IPS-NIHi7 (cell line): ENCODE results near the gene PIK3R6.

Experiments
- DNase-seq: peaks from one replicate; pipeline ENCODE4 v3.0.0; 2012; ENCODE audit warnings: mixed read lengths; ENCODE audit errors: extremely low spot score

The PIK3R6 gene

DNA sequence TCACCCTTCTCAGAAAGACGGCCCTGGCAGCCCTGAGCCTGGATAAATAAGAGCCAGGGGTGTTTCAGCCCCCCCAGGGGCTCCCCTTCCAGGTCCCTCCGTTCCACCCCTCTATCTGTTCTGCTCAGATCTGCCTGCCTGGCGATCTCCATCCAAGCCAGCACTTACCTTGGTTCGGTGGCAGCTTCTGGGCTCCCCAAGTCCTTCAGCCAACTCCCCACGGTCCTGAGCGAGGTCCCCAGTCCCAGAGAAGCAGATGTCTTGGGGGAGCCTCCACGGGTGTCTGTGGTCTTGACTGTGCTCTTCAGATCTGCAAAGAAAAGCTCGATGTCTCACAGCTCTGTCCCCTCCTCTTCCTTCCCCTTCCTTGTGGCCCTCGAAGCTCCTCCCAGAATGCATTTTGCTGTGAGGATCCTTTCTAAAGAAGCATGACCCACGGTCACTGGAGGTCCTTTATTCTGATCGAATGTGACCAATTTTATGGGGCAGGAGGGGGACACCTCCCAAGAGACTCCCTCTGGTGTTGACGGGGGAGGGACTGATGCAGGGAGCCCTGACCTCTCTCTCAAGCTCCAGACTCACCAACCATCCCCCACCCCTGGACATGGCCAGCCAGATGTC lies at the start of gene PIK3R6:
Gene PIK3R6, minus strand, starts transcription at position 314 of the 621 bp plus-strand sequence. CDS start 17,880 bp downstream, outside the sequence.
- DNase-seq: no peak

GRCh38 chr17:8916466-8916865 lies 49.0 kb upstream of the PIK3R6 start:
- no peak for DNase-seq

DNA sequence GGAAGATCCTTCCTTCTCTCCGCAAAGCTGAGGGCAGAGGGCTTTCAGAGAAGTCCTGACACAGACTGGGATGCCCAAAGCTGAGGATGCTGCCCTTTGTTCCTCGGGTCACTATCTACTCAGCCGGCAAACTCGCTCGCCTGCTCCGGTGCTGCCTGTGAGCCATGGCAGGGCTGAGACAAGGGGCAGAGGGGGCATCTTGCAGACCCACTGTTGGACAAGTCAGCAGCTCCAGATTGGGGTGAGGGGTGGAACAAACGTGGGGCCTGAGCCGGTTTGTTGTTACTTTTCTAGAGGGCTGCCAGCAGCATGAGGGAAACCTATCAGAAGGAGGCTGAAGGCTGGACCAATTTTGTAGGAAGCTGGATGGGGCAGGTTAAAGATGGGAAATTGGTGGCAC lies 47.1 kb upstream of the PIK3R6 start:
- no peak for DNase-seq

- DNase-seq: no peak
Measured at GRCh38 chr17:8913879-8914278, 46.4 kb upstream of the PIK3R6 start.

DNA sequence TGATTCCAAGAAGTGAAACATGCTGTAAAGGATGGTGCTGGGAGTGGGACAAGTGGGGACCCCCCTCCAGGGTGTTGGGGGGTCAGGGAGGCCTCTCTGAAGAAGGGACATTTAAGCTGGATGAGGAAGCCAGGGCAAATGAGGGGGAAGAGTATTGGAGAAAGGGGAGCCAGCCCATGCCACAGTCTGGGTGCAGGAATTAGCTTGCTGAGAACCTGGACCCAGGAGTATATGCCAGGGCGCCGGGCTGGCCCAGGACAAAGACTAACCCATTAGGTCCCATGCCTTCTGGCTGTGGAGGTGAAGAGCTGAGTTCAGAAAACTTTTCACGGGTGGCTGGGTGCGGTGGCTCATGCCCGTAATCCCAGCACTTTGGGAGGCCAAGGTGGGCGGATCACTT lies 45.6 kb upstream of the PIK3R6 start:
- no peak for DNase-seq

- DNase-seq: no peak
Measured at GRCh38 chr17:8912084-8912981, 44.9 kb upstream of the PIK3R6 start.

GRCh38 chr17:8910969-8911604 lies 43.6 kb upstream of the PIK3R6 start:
- DNase-seq: no peak

DNA sequence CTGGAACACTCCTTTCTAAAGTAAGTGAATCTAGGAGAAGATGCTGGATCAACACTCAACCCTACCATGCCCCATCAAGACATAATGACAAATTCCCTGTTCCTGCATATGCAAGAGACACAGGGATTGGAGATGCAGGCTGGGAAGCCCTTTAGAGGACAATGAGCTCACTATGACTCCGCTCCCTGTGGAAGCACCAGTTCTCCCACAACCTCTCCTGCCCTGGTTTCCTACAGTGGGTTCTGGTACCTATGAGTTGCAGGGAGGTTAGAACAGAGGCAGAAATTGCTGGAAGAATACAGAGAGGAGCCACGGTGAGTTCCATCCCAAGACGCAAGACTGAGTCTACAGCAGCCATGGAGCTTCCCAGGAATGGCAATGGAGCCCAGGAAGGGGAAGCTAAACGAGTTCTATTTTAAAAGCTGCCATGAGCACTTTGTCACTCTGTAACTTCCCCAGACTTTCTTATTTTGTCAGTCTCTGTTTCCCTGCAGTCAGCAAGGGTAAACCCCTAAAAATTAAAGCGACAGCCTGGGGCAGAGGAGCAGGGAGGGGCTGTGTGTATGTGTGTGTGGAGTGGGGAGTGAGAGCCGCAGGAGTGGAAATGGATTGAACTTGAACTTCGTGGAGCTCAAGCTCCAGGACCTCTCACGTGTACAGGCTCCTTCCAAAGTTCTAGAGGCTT lies 42.3 kb upstream of the PIK3R6 start:
- no peak for DNase-seq

DNA sequence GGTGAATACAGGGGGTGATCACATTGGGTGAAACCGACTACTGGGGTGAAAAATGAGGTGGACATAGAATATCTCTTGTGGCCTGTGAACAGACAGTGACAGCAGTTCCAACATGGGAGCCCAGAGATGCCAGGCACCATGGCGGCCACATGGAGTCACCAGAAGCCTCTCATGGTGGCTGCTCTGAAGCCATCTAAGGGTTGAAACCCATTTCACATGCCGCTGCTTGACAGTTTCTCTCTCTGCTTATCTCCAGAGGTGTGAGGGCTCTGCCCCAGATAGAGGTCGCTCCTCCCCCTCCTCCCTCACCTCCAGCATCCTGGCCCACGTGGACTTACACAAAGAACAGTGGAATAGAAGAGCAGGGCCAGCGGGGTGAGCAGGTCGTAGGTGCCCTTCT lies 37.9 kb upstream of the PIK3R6 start:
- no peak for DNase-seq

GRCh38 chr17:8904686-8905085 lies 37.2 kb upstream of the PIK3R6 start:
- DNase-seq: no peak

GRCh38 chr17:8904201-8904600 lies 36.7 kb upstream of the PIK3R6 start:
- no peak for DNase-seq

GRCh38 chr17:8900626-8901585 lies 33.4 kb upstream of the PIK3R6 start:
- no peak for DNase-seq

DNA sequence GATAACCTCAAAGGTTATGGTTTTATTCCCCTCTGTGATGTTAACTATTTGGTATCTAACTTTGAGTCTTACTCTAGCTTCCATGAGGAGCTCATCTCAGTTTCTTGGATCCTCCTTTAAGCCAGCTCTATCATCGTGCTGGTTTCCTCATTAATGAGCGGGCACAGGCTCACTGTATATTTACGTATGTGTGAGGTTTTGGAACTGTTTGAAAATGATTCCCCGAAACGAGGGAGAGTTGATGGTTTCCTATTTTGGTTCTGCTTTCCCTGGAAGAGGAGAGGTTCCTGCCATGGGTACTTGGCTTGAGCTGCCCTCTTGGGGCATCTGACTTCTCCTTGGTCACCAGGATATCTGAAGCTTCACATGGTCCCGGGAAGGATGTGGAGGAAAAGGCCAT lies 32.7 kb upstream of the PIK3R6 start:
- no peak for DNase-seq

DNA sequence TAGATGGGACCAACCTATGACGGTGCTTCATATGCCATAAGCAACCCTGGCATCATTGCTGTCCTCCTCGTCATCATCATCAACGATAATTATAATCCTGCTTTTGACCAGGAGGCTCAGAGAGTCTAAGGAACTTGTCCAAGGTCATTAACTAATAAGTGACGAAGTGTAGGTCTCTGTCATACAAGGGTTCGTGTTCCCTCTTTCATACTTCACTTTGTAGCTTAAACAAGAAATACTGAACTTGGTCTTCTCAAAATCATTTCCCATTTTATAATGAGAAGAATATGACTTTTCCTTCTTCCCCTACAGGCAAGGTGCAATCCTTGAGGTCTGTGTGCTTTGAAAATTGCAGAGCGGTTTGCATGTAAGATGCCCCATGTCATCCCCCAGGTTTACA lies 31.2 kb upstream of the PIK3R6 start:
- DNase-seq: no peak

GRCh38 chr17:8898126-8898525 lies 30.7 kb upstream of the PIK3R6 start:
- DNase-seq: no peak

- DNase-seq: no peak
Measured at GRCh38 chr17:8896641-8897635, 29.5 kb upstream of the PIK3R6 start.

DNA sequence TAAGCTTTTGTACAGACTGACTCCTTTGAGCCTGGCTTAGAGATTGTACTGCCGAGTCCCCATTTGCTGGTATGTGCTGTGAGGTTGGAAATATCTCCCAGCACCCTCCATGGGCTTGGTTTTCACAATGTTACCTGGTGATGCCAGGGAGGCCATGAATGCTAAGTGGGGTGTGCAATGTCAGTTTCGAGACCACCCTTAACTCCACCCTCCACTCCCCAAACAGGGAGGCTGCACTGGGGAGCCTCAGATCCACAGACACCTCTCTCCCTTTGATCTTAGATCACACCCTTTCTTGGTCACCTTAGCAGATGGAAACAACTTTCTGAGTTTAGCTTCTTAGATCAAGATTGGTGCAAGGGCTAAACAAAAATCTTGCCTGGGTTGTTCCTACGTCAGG lies 28.6 kb upstream of the PIK3R6 start:
- DNase-seq: no peak

GRCh38 chr17:8894673-8895578 lies 27.5 kb upstream of the PIK3R6 start:
- peak; percentile 83 for DNase-seq

GRCh38 chr17:8894202-8894671 lies 26.8 kb upstream of the PIK3R6 start:
- peak; percentile 68 for DNase-seq
